ENCODE measurements around the gene ZNF385A.
A peak's percentile ranks its signal among the peaks of the same experiment; 100 is the strongest.
"Not testable (repeated sequence)": the region's sequence is repeated elsewhere in the genome, so short reads cannot be mapped to it uniquely, and the experiment has no call there.

The ZNF385A gene

GRCh38 chr12:54357506-54358190 lies 26.9 kb downstream of the ZNF385A start:
- CTCF ChIA-PET, result interaction anchor here (1.4 to 2.6 kb wide), 4 partner anchors 21 to 143 kb away, joined by 3 to 17 read pairs (median 10); no protein-coding TSS in a partner anchor
- TF ChIP-seq BHLHE40 (IDR thresholded peaks at IDR 0.05; ENCODE audit: borderline replicate concordance), result no peak
- TF ChIP-seq LEF1 (IDR thresholded peaks at IDR 0.05; ENCODE audit: borderline replicate concordance), result no peak
- no peak for TF ChIP-seq ELF4 (IDR thresholded peaks at IDR 0.05)
- TF ChIP-seq HDGF (IDR thresholded peaks at IDR 0.05; ENCODE audit: borderline replicate concordance), result no peak
- TF ChIP-seq CTBP1 (IDR thresholded peaks at IDR 0.05; ENCODE audit: borderline replicate concordance), result no peak
- TF ChIP-seq FOXK2 (IDR thresholded peaks at IDR 0.05), result no peak
- TF ChIP-seq FOXM1 (IDR thresholded peaks at IDR 0.05; ENCODE audit: borderline replicate concordance), result no peak
- TF ChIP-seq NFRKB (IDR thresholded peaks at IDR 0.05), result no peak
- TF ChIP-seq SUZ12 (IDR thresholded peaks at IDR 0.05), result no peak
- no peak for TF ChIP-seq SP1 (IDR thresholded peaks at IDR 0.05)
- TF ChIP-seq L3MBTL2 (conservative IDR thresholded peaks at IDR 0.05), result no peak
- no peak for TF ChIP-seq ZNF384 (IDR thresholded peaks at IDR 0.05)
- no peak for TF ChIP-seq PKNOX1 (IDR thresholded peaks at IDR 0.05)
- no peak for TF ChIP-seq ARNT (IDR thresholded peaks at IDR 0.05)
- TF ChIP-seq TARDBP (IDR thresholded peaks at IDR 0.05), result no peak
- TF ChIP-seq FOXA1 (IDR thresholded peaks at IDR 0.05), result no peak
- POLR2A ChIA-PET, result interaction anchor here (0.7 to 5.6 kb wide), 5 partner anchors 20 to 77 kb away, joined by 3 to 53 read pairs (median 7); partner anchors contain the start of genes CBX5, COPZ1 and HNRNPA1
- DNase-seq (ENCODE audit: extremely low spot score), result no peak

- POLR2A ChIA-PET, result interaction anchor here (0.7 to 5.6 kb wide), 6 partner anchors 19 to 856 kb away, joined by 3 to 53 read pairs (median 5); partner anchors contain the start of genes CBX5, COPZ1, HNRNPA1 and TARBP2
- CTCF ChIA-PET, result interaction anchor here (0.6 to 2.6 kb wide), 5 partner anchors 13 to 369 kb away, joined by 3 to 17 read pairs (median 4); no protein-coding TSS in a partner anchor
- no peak for DNase-seq (ENCODE audit: extremely low spot score)
- no peak for TF ChIP-seq SUZ12 (IDR thresholded peaks at IDR 0.05)
- TF ChIP-seq TARDBP (IDR thresholded peaks at IDR 0.05), result no peak
- TF ChIP-seq SP1 (IDR thresholded peaks at IDR 0.05), result no peak
- peak; percentile 31; the same call in 1 of the 2 replicates for TF ChIP-seq PKNOX1 (IDR thresholded peaks at IDR 0.05)
- TF ChIP-seq BHLHE40 (IDR thresholded peaks at IDR 0.05; ENCODE audit: borderline replicate concordance), result no peak
- TF ChIP-seq NFRKB (IDR thresholded peaks at IDR 0.05), result no peak
Measured at GRCh38 chr12:54356951-54357356, 27.6 kb downstream of the ZNF385A start.

DNA sequence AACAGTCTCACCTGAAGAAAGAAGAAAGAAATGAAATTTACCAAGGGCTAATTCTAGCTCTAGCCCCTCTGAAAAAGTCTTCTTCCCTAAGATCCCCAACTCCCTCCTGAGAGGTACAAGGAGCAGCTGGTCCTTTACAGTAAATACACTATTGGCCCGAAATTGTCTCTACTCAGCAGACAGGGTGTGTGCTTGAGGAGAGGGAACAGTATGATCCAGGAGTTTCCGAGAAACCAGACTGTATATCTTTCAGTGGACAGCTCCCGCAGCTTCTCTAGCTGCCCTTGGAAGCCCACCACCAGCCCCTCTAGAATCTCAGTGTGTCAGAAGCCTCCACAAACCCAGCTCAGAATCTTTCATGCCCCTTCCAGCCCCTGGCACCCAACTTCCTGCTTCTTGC lies 28.3 kb downstream of the ZNF385A start:
- CTCF ChIA-PET, result interaction anchor here (1.1 to 2.6 kb wide), 4 partner anchors 13 to 23 kb away, joined by 3 to 17 read pairs (median 6); no protein-coding TSS in a partner anchor

GRCh38 chr12:54355104-54355815 lies 29.3 kb downstream of the ZNF385A start:
- ChIA-PET CTCF (interaction anchor here (2.0 to 2.6 kb wide), 2 partner anchors 19 to 24 kb away, joined by 8 to 17 read pairs; no protein-coding TSS in a partner anchor), POLR2A (interaction anchor here (5.6 kb wide), 1 partner anchor 75 kb away, joined by 53 read pairs; the partner anchor contains the start of genes CBX5 and HNRNPA1)
- no peak for DNase-seq (ENCODE audit: extremely low spot score)
- TF ChIP-seq NFRKB (IDR thresholded peaks at IDR 0.05), result no peak
- no peak for TF ChIP-seq FOXA1 (IDR thresholded peaks at IDR 0.05)
- TF ChIP-seq HDGF (IDR thresholded peaks at IDR 0.05; ENCODE audit: borderline replicate concordance), result no peak
- no peak for TF ChIP-seq SUZ12 (IDR thresholded peaks at IDR 0.05)
- no peak for TF ChIP-seq FOXM1 (IDR thresholded peaks at IDR 0.05; ENCODE audit: borderline replicate concordance)
- no peak for TF ChIP-seq FOXK2 (IDR thresholded peaks at IDR 0.05)
- TF ChIP-seq CTBP1 (IDR thresholded peaks at IDR 0.05; ENCODE audit: borderline replicate concordance), result no peak
- no peak for TF ChIP-seq PKNOX1 (IDR thresholded peaks at IDR 0.05)
- no peak for TF ChIP-seq TARDBP (IDR thresholded peaks at IDR 0.05)
- TF ChIP-seq ELF4 (IDR thresholded peaks at IDR 0.05), result no peak
- no peak for TF ChIP-seq LEF1 (IDR thresholded peaks at IDR 0.05; ENCODE audit: borderline replicate concordance)
- TF ChIP-seq ARNT (IDR thresholded peaks at IDR 0.05), result no peak

More for the DNA sequence above, 28.3 kb downstream of the ZNF385A start:
- no peak for DNase-seq (ENCODE audit: extremely low spot score)
- POLR2A ChIA-PET, result interaction anchor here (1.1 to 5.6 kb wide), 4 partner anchors 32 to 855 kb away, joined by 3 to 53 read pairs (median 5); partner anchors contain the start of genes CBX5, COPZ1, HNRNPA1 and TARBP2
- TF ChIP-seq SP1 (IDR thresholded peaks at IDR 0.05) (no peak), TARDBP (IDR thresholded peaks at IDR 0.05) (no peak), SUZ12 (IDR thresholded peaks at IDR 0.05) (no peak), ELF4 (IDR thresholded peaks at IDR 0.05) (no peak), ARNT (IDR thresholded peaks at IDR 0.05) (no peak), FOXA1 (IDR thresholded peaks at IDR 0.05) (no peak), NFRKB (IDR thresholded peaks at IDR 0.05) (no peak)

GRCh38 chr12:54354271-54354670 lies 30.3 kb downstream of the ZNF385A start:
- DNase-seq (ENCODE audit: extremely low spot score), result not testable (repeated sequence)
- ChIA-PET POLR2A (interaction anchor here (1.6 kb wide), 1 partner anchor 138 kb away, joined by 3 read pairs; no protein-coding TSS in a partner anchor), CTCF (interaction anchor here (0.9 kb wide), 1 partner anchor 27 kb away, joined by 3 read pairs; no protein-coding TSS in a partner anchor)

Measured in HEK293T (cell line).